ENCODE results near the gene DDX23.

The DDX23 gene

DNA sequence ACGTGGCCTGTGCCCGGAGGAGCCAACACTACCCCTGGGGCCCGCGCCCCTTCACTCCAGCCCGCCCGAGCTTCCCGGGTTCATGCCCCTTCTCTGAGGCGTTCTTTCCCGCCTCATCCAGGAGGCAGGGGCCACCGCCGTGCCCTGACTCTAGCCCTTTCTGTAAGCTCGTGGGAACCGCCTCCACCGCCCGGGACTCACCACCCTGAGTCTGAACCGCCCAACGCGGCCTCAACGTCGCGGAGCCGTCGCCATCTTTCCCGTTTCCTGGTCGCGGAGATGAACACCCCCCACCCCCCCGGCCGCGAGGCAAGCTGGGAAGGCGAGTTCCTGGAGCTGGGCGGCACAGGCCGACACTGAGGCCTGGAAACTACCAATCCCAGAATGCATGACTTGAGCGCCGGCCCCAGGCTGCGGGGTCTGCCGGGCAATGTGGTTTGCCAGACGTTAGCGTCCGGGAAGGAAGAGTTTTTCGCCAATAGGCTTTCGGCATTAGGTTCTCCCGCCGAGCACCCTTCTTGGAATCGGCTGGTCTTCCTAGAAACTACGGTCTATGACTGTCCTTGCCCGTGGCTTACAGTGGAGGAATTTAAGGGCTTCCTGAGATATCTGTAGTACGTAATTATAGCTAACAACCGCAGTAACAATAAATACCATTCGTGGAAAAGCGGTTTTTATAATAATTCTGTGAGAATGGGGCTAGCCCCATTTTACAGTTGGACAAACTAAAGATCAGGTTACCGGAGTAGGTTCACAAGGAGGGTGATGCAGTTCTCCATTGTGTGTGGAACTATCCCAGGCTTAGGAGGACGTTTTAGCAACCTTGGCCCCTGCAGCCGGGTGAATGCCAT is at the start of gene DDX23:
DDX23 (minus strand) TSS at position 281 of the 851 bp plus-strand sequence. CDS start 6,381 bp downstream, outside the sequence.
- H3K4me2 ChIP-seq (ENCODE audit: low read length): peak within 1 kb of the TSS; percentile 88
- H2AFZ ChIP-seq (ENCODE audit: low read length): peak within 1 kb of the TSS; percentile 80
- H3K9me3 ChIP-seq (ENCODE audit: low read length): no peaks in the 10 kb centered on the region
- TF ChIP-seq EZH2 (IDR thresholded peaks at IDR 0.05; ENCODE audit: borderline replicate concordance, low read length): no peak
- TF ChIP-seq, protein P1, sequence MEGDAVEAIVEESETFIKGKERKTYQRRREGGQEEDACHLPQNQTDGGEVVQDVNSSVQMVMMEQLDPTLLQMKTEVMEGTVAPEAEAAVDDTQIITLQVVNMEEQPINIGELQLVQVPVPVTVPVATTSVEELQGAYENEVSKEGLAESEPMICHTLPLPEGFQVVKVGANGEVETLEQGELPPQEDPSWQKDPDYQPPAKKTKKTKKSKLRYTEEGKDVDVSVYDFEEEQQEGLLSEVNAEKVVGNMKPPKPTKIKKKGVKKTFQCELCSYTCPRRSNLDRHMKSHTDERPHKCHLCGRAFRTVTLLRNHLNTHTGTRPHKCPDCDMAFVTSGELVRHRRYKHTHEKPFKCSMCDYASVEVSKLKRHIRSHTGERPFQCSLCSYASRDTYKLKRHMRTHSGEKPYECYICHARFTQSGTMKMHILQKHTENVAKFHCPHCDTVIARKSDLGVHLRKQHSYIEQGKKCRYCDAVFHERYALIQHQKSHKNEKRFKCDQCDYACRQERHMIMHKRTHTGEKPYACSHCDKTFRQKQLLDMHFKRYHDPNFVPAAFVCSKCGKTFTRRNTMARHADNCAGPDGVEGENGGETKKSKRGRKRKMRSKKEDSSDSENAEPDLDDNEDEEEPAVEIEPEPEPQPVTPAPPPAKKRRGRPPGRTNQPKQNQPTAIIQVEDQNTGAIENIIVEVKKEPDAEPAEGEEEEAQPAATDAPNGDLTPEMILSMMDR (IDR thresholded peaks at IDR 0.05; ENCODE audit: low read length): no peak
- H3K79me2 ChIP-seq (ENCODE audit: insufficient read depth, low read length): peaks cover 27% of the 10 kb centered on the region
- peaks cover 22% of the 10 kb centered on the region for H3K4me1 ChIP-seq (ENCODE audit: insufficient read depth, low read length, severe bottlenecking)
- no peaks in the 10 kb centered on the region for H3K9me2 ChIP-seq (ENCODE audit: low read depth, low read length)
- H3K9ac ChIP-seq (ENCODE audit: low read length): peak within 1 kb of the TSS; percentile 92
- no peaks in the 10 kb centered on the region for H3K27me3 ChIP-seq (ENCODE audit: insufficient read depth, low read length)
- peak within 1 kb of the TSS; percentile 55 for H3K27ac ChIP-seq (ENCODE audit: low read depth, low read length, poor library complexity, severe bottlenecking)
- H3K4me3 ChIP-seq (ENCODE audit: low read depth, low read length, poor library complexity, severe bottlenecking): peak within 1 kb of the TSS; percentile 97
- H3F3A ChIP-seq (ENCODE audit: insufficient read depth, low read length): no peaks in the 10 kb centered on the region
- H4K20me1 ChIP-seq (ENCODE audit: insufficient read depth, low read length): no peaks in the 10 kb centered on the region
- H3K36me3 ChIP-seq (ENCODE audit: insufficient read depth, low read length): peaks cover 10% of the 10 kb centered on the region; the same call in 1 of the 2 replicates

DNA sequence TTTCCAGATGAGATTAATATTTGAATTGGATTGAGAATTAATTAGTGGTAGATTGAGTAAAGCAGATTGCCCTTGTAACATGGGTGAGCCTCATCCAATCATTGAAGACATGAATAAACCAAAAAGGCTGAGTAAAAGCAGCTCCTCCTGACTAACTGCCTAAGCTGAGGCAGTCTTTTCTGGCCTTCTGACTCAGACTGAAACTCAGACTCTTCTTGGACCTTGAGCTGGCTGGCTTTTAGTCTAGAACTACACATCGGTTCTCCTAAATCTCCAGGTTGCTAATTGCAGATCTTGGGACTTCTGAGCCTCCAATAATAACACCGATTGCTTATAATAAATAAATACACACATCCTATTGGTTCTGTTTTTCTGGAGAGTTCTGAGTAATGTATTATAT is 49.3 kb upstream of the DDX23 start:
- H3K27ac ChIP-seq (ENCODE audit: low read depth, low read length, poor library complexity, severe bottlenecking): no peak overlapping the region
- H3K79me2 ChIP-seq (ENCODE audit: insufficient read depth, low read length): no peaks in the 10 kb centered on the region
- no peaks in the 10 kb centered on the region for H3K27me3 ChIP-seq (ENCODE audit: insufficient read depth, low read length)
- TF ChIP-seq, protein P1 (IDR thresholded peaks at IDR 0.05; ENCODE audit: low read length): no peak
- no peak for TF ChIP-seq EZH2 (IDR thresholded peaks at IDR 0.05; ENCODE audit: borderline replicate concordance, low read length)
- H3K9me3 ChIP-seq (ENCODE audit: low read length): no peaks in the 10 kb centered on the region
- H3K9ac ChIP-seq (ENCODE audit: low read length): no peak overlapping the region
- H4K20me1 ChIP-seq (ENCODE audit: insufficient read depth, low read length): no peaks in the 10 kb centered on the region
- H3K4me1 ChIP-seq (ENCODE audit: insufficient read depth, low read length, severe bottlenecking): peaks cover 4% of the 10 kb centered on the region
- no peak overlapping the region for H3K4me3 ChIP-seq (ENCODE audit: low read depth, low read length, poor library complexity, severe bottlenecking)
- no peaks in the 10 kb centered on the region for H3K36me3 ChIP-seq (ENCODE audit: insufficient read depth, low read length)
- no peak overlapping the region for H2AFZ ChIP-seq (ENCODE audit: low read length)
- H3K9me2 ChIP-seq (ENCODE audit: low read depth, low read length): no peaks in the 10 kb centered on the region
- no peak overlapping the region for H3K4me2 ChIP-seq (ENCODE audit: low read length)
- H3F3A ChIP-seq (ENCODE audit: insufficient read depth, low read length): no peaks in the 10 kb centered on the region

DNA sequence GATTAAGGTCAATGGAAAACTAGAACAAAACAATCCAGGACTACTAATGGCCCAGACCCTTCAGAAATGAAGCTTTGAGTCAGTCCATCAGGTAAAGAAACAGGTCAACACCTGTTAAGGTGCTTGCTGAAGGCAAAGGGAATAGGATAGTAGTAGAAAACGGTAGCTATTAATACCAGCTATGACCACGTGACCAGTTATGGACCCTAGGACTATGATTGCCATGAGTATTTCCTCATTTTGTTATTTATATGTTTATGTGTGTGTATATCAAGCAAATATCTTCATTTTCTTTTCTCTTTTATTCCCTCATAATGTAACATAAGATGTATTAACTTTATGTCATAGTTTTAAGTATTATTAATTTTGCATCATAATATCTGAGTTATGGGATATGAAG is 47.7 kb upstream of the DDX23 start:
- Histone ChIP-seq H2AFZ (ENCODE audit: low read length) (no peak overlapping the region), H3K27ac (ENCODE audit: low read depth, low read length, poor library complexity, severe bottlenecking) (no peak overlapping the region), H3K9me2 (ENCODE audit: low read depth, low read length) (no peaks in the 10 kb centered on the region), H3K9me3 (ENCODE audit: low read length) (no peaks in the 10 kb centered on the region), H3K9ac (ENCODE audit: low read length) (no peak overlapping the region), H3K27me3 (ENCODE audit: insufficient read depth, low read length) (no peaks in the 10 kb centered on the region), H3F3A (ENCODE audit: insufficient read depth, low read length) (no peaks in the 10 kb centered on the region), H3K79me2 (ENCODE audit: insufficient read depth, low read length) (no peaks in the 10 kb centered on the region), H3K4me2 (ENCODE audit: low read length) (no peak overlapping the region), H3K4me1 (ENCODE audit: insufficient read depth, low read length, severe bottlenecking) (peaks cover 4% of the 10 kb centered on the region), H3K36me3 (ENCODE audit: insufficient read depth, low read length) (no peaks in the 10 kb centered on the region), H3K4me3 (ENCODE audit: low read depth, low read length, poor library complexity, severe bottlenecking) (no peak overlapping the region), H4K20me1 (ENCODE audit: insufficient read depth, low read length) (no peaks in the 10 kb centered on the region)
- TF ChIP-seq, protein P1 (IDR thresholded peaks at IDR 0.05; ENCODE audit: low read length): no peak
- no peak for TF ChIP-seq EZH2 (IDR thresholded peaks at IDR 0.05; ENCODE audit: borderline replicate concordance, low read length)

Data from OCI-LY1 (cell line).